ENCODE results near the gene FIG4.

Gene FIG4

DNA sequence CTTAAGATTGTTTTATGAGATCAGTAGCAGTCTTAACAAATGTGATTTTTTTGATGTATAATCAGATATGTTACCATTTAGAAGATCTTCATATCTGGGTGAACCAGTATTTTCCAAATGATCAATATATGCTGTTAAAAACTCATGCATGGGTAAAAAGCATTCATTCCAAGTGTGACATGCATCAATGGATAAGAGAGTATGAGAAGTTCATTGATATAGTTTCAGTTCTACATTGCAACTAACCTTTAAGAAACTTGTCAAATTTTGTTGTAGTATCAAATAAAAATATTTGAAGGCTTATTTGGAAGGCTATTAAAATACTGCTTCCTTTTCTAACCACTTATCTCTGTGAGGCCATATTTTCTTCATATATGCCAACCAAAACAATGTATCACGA lies 117.7 kb downstream of the FIG4 start:
- ChIA-PET CTCF (no interaction called here), POLR2A (no interaction called here)
- no peak for DNase-seq (ENCODE audit: extremely low spot score)
- no peak for TF ChIP-seq SUZ12 (IDR thresholded peaks at IDR 0.05)
- TF ChIP-seq HDGF (IDR thresholded peaks at IDR 0.05; ENCODE audit: borderline replicate concordance), result no peak
- no peak for TF ChIP-seq NFRKB (IDR thresholded peaks at IDR 0.05)
- no peak for TF ChIP-seq FOXM1 (IDR thresholded peaks at IDR 0.05; ENCODE audit: borderline replicate concordance)
- TF ChIP-seq ARNT (IDR thresholded peaks at IDR 0.05), result no peak
- no peak for TF ChIP-seq FOXK2 (IDR thresholded peaks at IDR 0.05)
- no peak for TF ChIP-seq FOXA1 (IDR thresholded peaks at IDR 0.05)
- TF ChIP-seq CTBP1 (IDR thresholded peaks at IDR 0.05; ENCODE audit: borderline replicate concordance), result no peak
- TF ChIP-seq SP1 (IDR thresholded peaks at IDR 0.05), result no peak
- TF ChIP-seq TARDBP (IDR thresholded peaks at IDR 0.05), result no peak
- no peak for TF ChIP-seq BHLHE40 (IDR thresholded peaks at IDR 0.05; ENCODE audit: borderline replicate concordance)
- no peak for TF ChIP-seq LEF1 (IDR thresholded peaks at IDR 0.05; ENCODE audit: borderline replicate concordance)
- TF ChIP-seq, protein P1, sequence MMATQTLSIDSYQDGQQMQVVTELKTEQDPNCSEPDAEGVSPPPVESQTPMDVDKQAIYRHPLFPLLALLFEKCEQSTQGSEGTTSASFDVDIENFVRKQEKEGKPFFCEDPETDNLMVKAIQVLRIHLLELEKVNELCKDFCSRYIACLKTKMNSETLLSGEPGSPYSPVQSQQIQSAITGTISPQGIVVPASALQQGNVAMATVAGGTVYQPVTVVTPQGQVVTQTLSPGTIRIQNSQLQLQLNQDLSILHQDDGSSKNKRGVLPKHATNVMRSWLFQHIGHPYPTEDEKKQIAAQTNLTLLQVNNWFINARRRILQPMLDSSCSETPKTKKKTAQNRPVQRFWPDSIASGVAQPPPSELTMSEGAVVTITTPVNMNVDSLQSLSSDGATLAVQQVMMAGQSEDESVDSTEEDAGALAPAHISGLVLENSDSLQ (IDR thresholded peaks at IDR 0.05), result no peak
- no peak for TF ChIP-seq L3MBTL2 (conservative IDR thresholded peaks at IDR 0.05)
- TF ChIP-seq ZNF384 (IDR thresholded peaks at IDR 0.05), result no peak
- TF ChIP-seq ELF4 (IDR thresholded peaks at IDR 0.05), result no peak

GRCh38 chr6:109815054-109815453 lies 124.0 kb downstream of the FIG4 start:
- ChIA-PET CTCF (no interaction called here), POLR2A (no interaction called here)
- TF ChIP-seq FOXA1 (IDR thresholded peaks at IDR 0.05), result no peak
- no peak for TF ChIP-seq BHLHE40 (IDR thresholded peaks at IDR 0.05; ENCODE audit: borderline replicate concordance)
- TF ChIP-seq TARDBP (IDR thresholded peaks at IDR 0.05), result no peak
- no peak for TF ChIP-seq HDGF (IDR thresholded peaks at IDR 0.05; ENCODE audit: borderline replicate concordance)
- no peak for TF ChIP-seq FOXK2 (IDR thresholded peaks at IDR 0.05)
- TF ChIP-seq CTBP1 (IDR thresholded peaks at IDR 0.05; ENCODE audit: borderline replicate concordance), result no peak
- no peak for TF ChIP-seq FOXM1 (IDR thresholded peaks at IDR 0.05; ENCODE audit: borderline replicate concordance)
- TF ChIP-seq SUZ12 (IDR thresholded peaks at IDR 0.05), result no peak
- TF ChIP-seq LEF1 (IDR thresholded peaks at IDR 0.05; ENCODE audit: borderline replicate concordance), result no peak
- TF ChIP-seq, protein P1 (IDR thresholded peaks at IDR 0.05), result no peak
- TF ChIP-seq ARNT (IDR thresholded peaks at IDR 0.05), result no peak
- TF ChIP-seq NFRKB (IDR thresholded peaks at IDR 0.05), result no peak
- TF ChIP-seq L3MBTL2 (conservative IDR thresholded peaks at IDR 0.05), result no peak
- TF ChIP-seq ELF4 (IDR thresholded peaks at IDR 0.05), result no peak
- TF ChIP-seq ZNF384 (IDR thresholded peaks at IDR 0.05), result no peak
- TF ChIP-seq SP1 (IDR thresholded peaks at IDR 0.05), result no peak
- DNase-seq (ENCODE audit: extremely low spot score), result no peak

GRCh38 chr6:109816452-109817374 lies 125.6 kb downstream of the FIG4 start:
- CTCF ChIA-PET, result no interaction called here
- TF ChIP-seq FOXK2 (IDR thresholded peaks at IDR 0.05) (no peak), LEF1 (IDR thresholded peaks at IDR 0.05; ENCODE audit: borderline replicate concordance) (no peak), FOXA1 (IDR thresholded peaks at IDR 0.05) (no peak), FOXM1 (IDR thresholded peaks at IDR 0.05; ENCODE audit: borderline replicate concordance) (no peak), TARDBP (IDR thresholded peaks at IDR 0.05) (no peak), L3MBTL2 (conservative IDR thresholded peaks at IDR 0.05) (no peak), ELF4 (IDR thresholded peaks at IDR 0.05) (no peak), ZNF384 (IDR thresholded peaks at IDR 0.05) (no peak), BHLHE40 (IDR thresholded peaks at IDR 0.05; ENCODE audit: borderline replicate concordance) (no peak), SP1 (IDR thresholded peaks at IDR 0.05) (no peak), ARNT (IDR thresholded peaks at IDR 0.05) (no peak), CTBP1 (IDR thresholded peaks at IDR 0.05; ENCODE audit: borderline replicate concordance) (no peak), SUZ12 (IDR thresholded peaks at IDR 0.05) (no peak), HDGF (IDR thresholded peaks at IDR 0.05; ENCODE audit: borderline replicate concordance) (no peak), NFRKB (IDR thresholded peaks at IDR 0.05) (no peak)
- TF ChIP-seq, protein P1 (IDR thresholded peaks at IDR 0.05), result no peak
- DNase-seq (ENCODE audit: extremely low spot score), result no peak

DNA sequence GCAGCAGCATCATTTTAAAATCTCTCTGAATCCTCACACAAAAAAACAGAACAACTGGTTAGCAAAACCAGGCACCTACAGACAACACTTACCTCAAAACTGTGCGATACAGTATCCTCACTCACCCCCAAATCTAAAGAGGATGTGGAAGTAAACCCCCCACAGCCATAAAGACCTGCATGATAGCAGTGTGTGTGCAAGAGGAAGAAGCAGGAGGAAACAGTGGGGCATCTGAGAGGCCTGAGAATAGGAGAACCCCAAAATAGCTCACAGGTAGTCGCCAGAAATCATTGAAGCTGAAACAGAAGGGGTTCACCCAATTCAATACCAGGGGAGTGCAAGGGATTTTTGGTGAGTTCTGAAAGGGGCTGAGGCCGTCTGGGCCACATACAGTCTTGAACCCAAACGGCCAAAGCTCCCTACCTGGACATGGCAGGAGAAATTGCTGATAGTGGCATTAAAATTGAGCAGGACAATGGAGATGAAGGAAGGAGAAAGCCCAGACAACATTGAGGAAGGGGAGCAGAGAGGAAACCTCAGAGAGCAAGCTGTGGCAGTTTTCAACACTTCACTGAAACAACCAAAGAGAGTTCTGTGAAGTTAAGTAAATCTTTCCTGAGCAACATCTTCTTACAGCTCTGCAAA lies 129.7 kb downstream of the FIG4 start:
- no peak for DNase-seq (ENCODE audit: extremely low spot score)
- no peak for TF ChIP-seq FOXK2 (IDR thresholded peaks at IDR 0.05)
- no peak for TF ChIP-seq ELF4 (IDR thresholded peaks at IDR 0.05)
- TF ChIP-seq, protein P1 (IDR thresholded peaks at IDR 0.05), result no peak
- no peak for TF ChIP-seq ZNF384 (IDR thresholded peaks at IDR 0.05)
- no peak for TF ChIP-seq FOXA1 (IDR thresholded peaks at IDR 0.05)
- TF ChIP-seq LEF1 (IDR thresholded peaks at IDR 0.05; ENCODE audit: borderline replicate concordance), result no peak
- TF ChIP-seq SUZ12 (IDR thresholded peaks at IDR 0.05), result no peak
- TF ChIP-seq TARDBP (IDR thresholded peaks at IDR 0.05), result no peak
- no peak for TF ChIP-seq L3MBTL2 (conservative IDR thresholded peaks at IDR 0.05)
- TF ChIP-seq ARNT (IDR thresholded peaks at IDR 0.05), result no peak
- TF ChIP-seq FOXM1 (IDR thresholded peaks at IDR 0.05; ENCODE audit: borderline replicate concordance), result no peak
- TF ChIP-seq NFRKB (IDR thresholded peaks at IDR 0.05), result no peak
- TF ChIP-seq BHLHE40 (IDR thresholded peaks at IDR 0.05; ENCODE audit: borderline replicate concordance), result no peak
- POLR2A ChIA-PET, result no interaction called here
- CTCF ChIA-PET, result no interaction called here

More at GRCh38 chr6:109816452-109817374, 125.6 kb downstream of the FIG4 start:
- POLR2A ChIA-PET, result no interaction called here
